Lower leg skin (tissue), 3 donors: ENCODE measurements around the gene RNF4.

ENCODE experiments used
- POLR2A ChIP-seq, 2 donors: fragments of 450-650 bp; IDR thresholded peaks; one replicate each; pipeline ENCODE4 v1.6.1; 2016 to 2017; ENCODE audit warnings: antibody characterized with exemption in 2 of 2, mild to moderate bottlenecking in 1 of 2, moderate library complexity in 1 of 2
- TF ChIP-seq, protein P1 (sequence below), 3 donors: fragments of 450-650 bp; IDR thresholded peaks; one replicate each; pipeline ENCODE4 v1.5.1; 2016; ENCODE audit warnings: antibody characterized with exemption in 3 of 3, mild to moderate bottlenecking in 3 of 3, moderate library complexity in 2 of 3

DNA sequence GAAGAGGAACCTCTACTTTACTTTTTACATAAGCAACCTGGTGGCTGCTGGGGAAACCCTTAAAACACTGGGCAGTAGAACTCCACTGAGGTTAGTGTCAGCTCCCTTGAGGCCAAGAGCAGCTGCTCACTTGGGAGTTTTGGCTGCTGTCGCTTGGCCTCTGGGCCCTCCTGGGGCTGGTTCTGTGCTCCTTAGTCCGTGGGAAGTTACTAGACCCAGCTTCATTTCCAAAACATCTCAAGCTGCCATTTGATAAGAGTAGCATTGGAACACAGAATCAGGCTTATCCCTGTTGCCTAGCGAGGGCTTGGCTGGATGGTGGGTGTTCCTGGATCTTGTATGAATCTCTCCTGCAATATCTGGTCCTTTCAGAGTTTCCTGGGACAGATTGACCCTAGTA is 26.1 kb downstream of the RNF4 start:
- no peak for TF ChIP-seq POLR2A (IDR thresholded peaks at IDR 0.05)
- TF ChIP-seq, protein P1, sequence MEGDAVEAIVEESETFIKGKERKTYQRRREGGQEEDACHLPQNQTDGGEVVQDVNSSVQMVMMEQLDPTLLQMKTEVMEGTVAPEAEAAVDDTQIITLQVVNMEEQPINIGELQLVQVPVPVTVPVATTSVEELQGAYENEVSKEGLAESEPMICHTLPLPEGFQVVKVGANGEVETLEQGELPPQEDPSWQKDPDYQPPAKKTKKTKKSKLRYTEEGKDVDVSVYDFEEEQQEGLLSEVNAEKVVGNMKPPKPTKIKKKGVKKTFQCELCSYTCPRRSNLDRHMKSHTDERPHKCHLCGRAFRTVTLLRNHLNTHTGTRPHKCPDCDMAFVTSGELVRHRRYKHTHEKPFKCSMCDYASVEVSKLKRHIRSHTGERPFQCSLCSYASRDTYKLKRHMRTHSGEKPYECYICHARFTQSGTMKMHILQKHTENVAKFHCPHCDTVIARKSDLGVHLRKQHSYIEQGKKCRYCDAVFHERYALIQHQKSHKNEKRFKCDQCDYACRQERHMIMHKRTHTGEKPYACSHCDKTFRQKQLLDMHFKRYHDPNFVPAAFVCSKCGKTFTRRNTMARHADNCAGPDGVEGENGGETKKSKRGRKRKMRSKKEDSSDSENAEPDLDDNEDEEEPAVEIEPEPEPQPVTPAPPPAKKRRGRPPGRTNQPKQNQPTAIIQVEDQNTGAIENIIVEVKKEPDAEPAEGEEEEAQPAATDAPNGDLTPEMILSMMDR (IDR thresholded peaks at IDR 0.05) = no peak
